A549 (cell line): ENCODE data around the gene TF. TPM values are rescaled to one million over a fixed set of nuclear protein-coding genes. Genes with fewer than 3 reads are reported as not detected.

Source experiments
- ATAC-seq, 2 experiments: fragments of 200-7000 bp in 1 of 2; fragments of >200 bp in 1 of 2; cut with Nextera tagmentation in 1 of 2; cut with Tn5 transposase in 1 of 2; 3 replicates each; pipeline versions ENCODE4 v1.8.0 to v1.9.1; 2018 to 2020; ENCODE audit warnings: mild to moderate bottlenecking in 1 of 2, moderate library complexity in 1 of 2
- CTCF ChIA-PET: fragments of 300-600 bp; sonication (Branson Sonifier 250); formaldehyde crosslinking; extraction: SDS; loops from one replicate; lab custom pipeline; 2021; ENCODE audit warnings: antibody characterized with exemption, inconsistent platforms; lab: Yijun Ruan, JAX
- POLR2A ChIA-PET: fragments of 350-600 bp; formaldehyde crosslinking; extraction: SDS; loops from one replicate; lab custom pipeline; 2021; ENCODE audit warnings: antibody characterized with exemption, inconsistent platforms; lab: Yijun Ruan, JAX
- DNase-seq, 2 experiments: peaks; one replicate each; pipeline versions ENCODE4 v3.0.0 to v3.0.0-alpha.2; 2011 to 2016; ENCODE audit warnings: low read depth in 1 of 2, low spot score in 1 of 2
- FAIRE-seq: peaks from 2 replicates; lab custom pipeline; 2011; peaks lifted over from hg19 to GRCh38; lab: Jason Lieb, UNC
- H3K27ac ChIP-seq, 2 experiments: fragments of >200 bp; sonication (Bioruptor Twin); formaldehyde crosslinking; 3 replicates each; pipeline ENCODE4 v1.5.1; 2016 to 2017
- H3K4me1 ChIP-seq: fragments of >200 bp; sonication (Bioruptor Twin); formaldehyde crosslinking; 3 replicates; pipeline ENCODE4 v1.6.1; 2016
- H3K4me2 ChIP-seq: fragments of >200 bp; sonication (Bioruptor Twin); formaldehyde crosslinking; 3 replicates; pipeline ENCODE4 v1.6.1; 2016
- H3K4me3 ChIP-seq: fragments of >200 bp; sonication (Bioruptor Twin); formaldehyde crosslinking; 3 replicates; pipeline ENCODE4 v1.5.1; 2016
- H3K9me3 ChIP-seq: fragments of >200 bp; sonication (Bioruptor Twin); formaldehyde crosslinking; 3 replicates; pipeline ENCODE4 v1.6.1; 2016
- BCL3 ChIP-seq: fragments of >200 bp; sonication (Bioruptor Twin); formaldehyde crosslinking; IDR thresholded peaks from 3 replicates; pipeline ENCODE4 v1.6.1; 2016
- CBX8 ChIP-seq: fragments of 200-600 bp; sonication (generic); IDR thresholded peaks from 2 replicates; pipeline ENCODE4 v1.6.1; 2016
- FOSB ChIP-seq: fragments of 250-450 bp; sonication (Bioruptor Pico); IDR thresholded peaks from 2 replicates; pipeline ENCODE4 v1.5.0; 2020; ENCODE audit warnings: mild to moderate bottlenecking, moderate library complexity
- HMGXB4 ChIP-seq: fragments of 250-450 bp; sonication (Bioruptor Pico); IDR thresholded peaks from 2 replicates; pipeline ENCODE4 v1.5.0; 2021; ENCODE audit warnings: mild to moderate bottlenecking, moderate library complexity, borderline replicate concordance
- HOXB13 ChIP-seq: fragments of 250-450 bp; sonication (Bioruptor Pico); IDR thresholded peaks from 2 replicates; pipeline ENCODE4 v1.5.0; 2020; ENCODE audit warnings: low read depth, mild to moderate bottlenecking, moderate library complexity
- MAFK ChIP-seq: fragments of 450-650 bp; IDR thresholded peaks from 2 replicates; pipeline ENCODE4 v1.6.1; 2014; ENCODE audit not compliant: partially characterized antibody
- MAZ ChIP-seq: fragments of 150-350 bp; IDR thresholded peaks from 2 replicates; pipeline ENCODE4 v1.6.1; 2014; ENCODE audit warnings: antibody characterized with exemption, low read depth, low read length, borderline replicate concordance
- MYC ChIP-seq: IDR thresholded peaks from 2 replicates; pipeline ENCODE4 v1.6.1; 2012; ENCODE audit warnings: mild to moderate bottlenecking, inconsistent platforms, low read length, improper control_type of control experiment, borderline replicate concordance
- NFE2L2 ChIP-seq: fragments of 150-350 bp; conservative IDR thresholded peaks from 2 replicates; pipeline ENCODE4 v1.6.1; 2014; ENCODE audit warnings: low read length
- NPAS2 ChIP-seq: fragments of 250-450 bp; sonication (Bioruptor Pico); IDR thresholded peaks from 2 replicates; pipeline ENCODE4 v1.8.0; 2022; ENCODE audit warnings: mild to moderate bottlenecking, moderate library complexity, borderline replicate concordance
- PHF8 ChIP-seq: fragments of 200-600 bp; sonication (generic); IDR thresholded peaks from 2 replicates; pipeline ENCODE4 v1.6.1; 2016; ENCODE audit warnings: low read depth, mild to moderate bottlenecking, antibody characterized with exemption, moderate library complexity, borderline replicate concordance
- POLR2A ChIP-seq: IDR thresholded peaks from 2 replicates; pipeline ENCODE4 v1.6.1; 2012; ENCODE audit warnings: mild to moderate bottlenecking, low read length
- RAD21 ChIP-seq, 2 experiments: fragments of >200 bp in 1 of 2; sonication (Bioruptor Twin) in 1 of 2; formaldehyde crosslinking in 1 of 2; IDR thresholded peaks in 1 of 2; conservative IDR thresholded peaks in 1 of 2; 2 replicates in 1 of 2; 3 replicates in 1 of 2; pipeline ENCODE4 v1.6.1; 2012 to 2018; ENCODE audit warnings: inconsistent platforms in 1 of 2
- REST ChIP-seq: fragments of 200-600 bp; sonication (generic); IDR thresholded peaks from 2 replicates; pipeline ENCODE4 v1.6.1; 2016; ENCODE audit warnings: antibody characterized with exemption, mild to moderate bottlenecking, moderate library complexity
- RFX5 ChIP-seq: fragments of 450-650 bp; IDR thresholded peaks from 2 replicates; pipeline ENCODE4 v1.7.1; 2014; ENCODE audit warnings: antibody characterized with exemption, mild to moderate bottlenecking, moderate library complexity
- SREBF2 ChIP-seq: fragments of 450-650 bp; IDR thresholded peaks from 2 replicates; pipeline ENCODE4 v1.6.1; 2014; ENCODE audit warnings: mild to moderate bottlenecking, moderate library complexity
- TP53 ChIP-seq: fragments of 250-450 bp; sonication (Bioruptor Pico); IDR thresholded peaks from 2 replicates; pipeline ENCODE4 v1.5.0; 2021; ENCODE audit warnings: mild to moderate bottlenecking, moderate library complexity
- ZSCAN20 ChIP-seq: fragments of 250-450 bp; sonication (Bioruptor Pico); IDR thresholded peaks from 2 replicates; pipeline ENCODE4 v1.8.0; 2022; ENCODE audit warnings: mild to moderate bottlenecking, moderate library complexity
- WGBS: methylation state at CpG from one replicate; pipeline ENCODE4 v1.1.6; 2017; ENCODE audit errors: missing lambda C conversion rate; 5-methylcytosine and 5-hydroxymethylcytosine counted together
- polyA plus RNA-seq, 4 experiments: library from polyadenylated mRNA; depleted of rRNA in 3 of 4; stranded (reverse); fragments of >200 nt; fragmentation: RNase III in 1 of 4; extraction: RNeasy Plus Mini Kit Qiagen cat#74134 plus additional on column Dnase treatment in 1 of 4; gene quantifications; 2 replicates in 3 of 4; 3 replicates in 1 of 4; pipeline ENCODE4 v1.2.3, GENCODE V29; 2011 to 2017
- TF ChIP-seq, protein P1 (sequence below): fragments of >200 bp; sonication (Bioruptor Twin); formaldehyde crosslinking; IDR thresholded peaks from 2 replicates; pipeline ENCODE4 v1.6.1; 2016

TF gene
- polyA plus RNA-seq, 2 of the 4 experiments (the other 2 are of a cell fraction), result 0.53 to 10.5 TPM

- Histone ChIP-seq H3K4me2 (no peak overlapping the region), H3K27ac (no peak overlapping the region), H3K9me3 (no peaks in the 10 kb centered on the region), H3K4me3 (no peak overlapping the region), H3K4me1 (peaks cover 17% of the 10 kb centered on the region; the same call in 2 of the 3 replicates)
- ChIA-PET CTCF (no interaction called here), POLR2A (no interaction called here)
- DNase-seq, result no peak
- no peak for FAIRE-seq
- ATAC-seq, result no peak
- no peak for TF ChIP-seq RFX5
- no peak for TF ChIP-seq FOSB
- no peak for TF ChIP-seq MYC
- no peak for TF ChIP-seq HOXB13
- no peak for TF ChIP-seq POLR2A
- WGBS, result 73% methylated on average over 4 of the region's 4 CpGs
These were observed 1.1 kb upstream of the TF start for GRCh38 chr3:133745108-133745507.

- ATAC-seq, result no peak
- TF ChIP-seq BCL3 (no peak), PHF8 (no peak), ZSCAN20 (CRISPR knock-in tag) (no peak), NFE2L2 (no peak), REST (no peak), MAFK (no peak), HMGXB4 (CRISPR knock-in tag) (no peak), NPAS2 (CRISPR knock-in tag) (no peak), TP53 (no peak), CBX8 (no peak), MYC (no peak)
- TF ChIP-seq, protein P1, sequence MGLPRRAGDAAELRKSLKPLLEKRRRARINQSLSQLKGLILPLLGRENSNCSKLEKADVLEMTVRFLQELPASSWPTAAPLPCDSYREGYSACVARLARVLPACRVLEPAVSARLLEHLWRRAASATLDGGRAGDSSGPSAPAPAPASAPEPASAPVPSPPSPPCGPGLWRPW, result no peak
These were observed 496 bp downstream of the TF start for GRCh38 chr3:133746712-133747066.

DNA sequence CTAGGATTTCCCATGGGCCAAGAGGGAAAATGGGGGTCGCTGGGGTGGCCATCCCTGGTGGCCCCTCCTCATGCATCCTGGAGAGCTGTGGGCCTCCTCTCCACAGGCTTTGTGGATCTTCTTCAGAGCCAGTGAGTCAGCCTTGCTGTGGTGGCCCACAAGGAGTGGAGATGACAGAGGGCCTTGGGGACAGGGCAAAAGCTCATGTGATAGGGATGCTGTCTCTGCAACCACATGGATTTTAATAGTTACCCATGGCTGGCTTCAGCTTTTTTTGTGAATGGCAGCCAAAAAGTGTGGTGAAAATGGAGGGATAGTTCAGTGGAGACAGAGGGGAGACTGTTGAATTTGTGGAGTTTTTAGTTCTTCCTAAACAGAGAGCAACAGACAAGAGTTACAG lies 1.2 kb downstream of the TF start:
- no peak for FAIRE-seq
- POLR2A ChIA-PET, result no interaction called here
- Histone ChIP-seq H3K9me3 (no peaks in the 10 kb centered on the region), H3K4me2 (no peak overlapping the region), H3K4me1 (peaks cover 11% of the 10 kb centered on the region; the same call in 2 of the 3 replicates), H3K4me3 (no peak overlapping the region), H3K27ac (no peak overlapping the region)
- WGBS, result 20% methylated on average over 1 of the region's 1 CpG
- TF ChIP-seq MAZ, result no peak
- no peak for TF ChIP-seq RAD21 (conservative IDR thresholded peaks at IDR 0.05 in 1 of 2, IDR thresholded peaks at IDR 0.05 in 1 of 2)
- no peak for TF ChIP-seq BCL3
- no peak for TF ChIP-seq SREBF2
- no peak for TF ChIP-seq NPAS2 (CRISPR knock-in tag)
- no peak for ATAC-seq
- DNase-seq, result no peak
- CTCF ChIA-PET, result no interaction called here

More at GRCh38 chr3:133746712-133747066, 496 bp downstream of the TF start:
- ChIA-PET CTCF (no interaction called here), POLR2A (no interaction called here)
- DNase-seq, result no peak
- no peak overlapping the region for H3K4me2 ChIP-seq
- no peak overlapping the region for H3K27ac ChIP-seq
- WGBS, result 76% methylated on average over 8 of the region's 8 CpGs
- H3K4me1 ChIP-seq, result peaks cover 17% of the 10 kb centered on the region; the same call in 2 of the 3 replicates
- no peaks in the 10 kb centered on the region for H3K9me3 ChIP-seq
- no peak overlapping the region for H3K4me3 ChIP-seq
- no peak for FAIRE-seq
